HL-60 (cell line): ENCODE data around the gene RNASEH2A.
A peak's percentile ranks its signal among the peaks of the same experiment; 100 is the strongest.
"Not testable (repeated sequence)": the region's sequence is repeated elsewhere in the genome, so short reads cannot be mapped to it uniquely, and the experiment has no call there.

ENCODE experiments used
- DNase-seq, 2 experiments: peaks; one replicate each; pipeline ENCODE4 v3.0.0-alpha.2; 2010 to 2020; ENCODE audit warnings: low read depth in 1 of 2, low spot score in 1 of 2
- H3K27ac ChIP-seq: fragments of 250-450 bp; sonication (Bioruptor Pico); replicated peaks from 2 replicates; pipeline ENCODE4 v1.5.1; 2020; ENCODE audit warnings: mild to moderate bottlenecking, moderate library complexity
- H3K27me3 ChIP-seq: fragments of 250-450 bp; sonication (Bioruptor Pico); 2 replicates; pipeline ENCODE4 v1.5.1; 2021; ENCODE audit warnings: mild to moderate bottlenecking, moderate library complexity; ENCODE audit not compliant: insufficient read depth, poor library complexity, severe bottlenecking
- H3K4me3 ChIP-seq: replicated peaks from 2 replicates; pipeline ENCODE4 v1.5.1; 2011; ENCODE audit warnings: mild to moderate bottlenecking, control low read depth, low read length; ENCODE audit not compliant: insufficient read depth
- CTCF ChIP-seq: IDR thresholded peaks from one replicate; pipeline ENCODE4 v1.5.1; 2011; ENCODE audit warnings: low read length, control low read depth, inconsistent platforms; ENCODE audit not compliant: insufficient read depth
- GABPA ChIP-seq: IDR thresholded peaks from 2 replicates; pipeline ENCODE4 v1.6.1; 2012; ENCODE audit warnings: low read depth
- POLR2AphosphoS5 ChIP-seq: IDR thresholded peaks from 2 replicates; pipeline ENCODE4 v1.6.1; 2012; ENCODE audit warnings: low read depth
- REST ChIP-seq: IDR thresholded peaks from 2 replicates; pipeline ENCODE4 v1.6.1; 2012; ENCODE audit warnings: low read depth; ENCODE audit not compliant: insufficient replicate concordance
- SPI1 ChIP-seq: IDR thresholded peaks from 2 replicates; pipeline ENCODE4 v1.6.1; 2012; ENCODE audit warnings: low read depth, mild to moderate bottlenecking, borderline replicate concordance

RNASEH2A gene

GRCh38 chr19:12817810-12818209 is 11.4 kb downstream of the RNASEH2A start:
- not testable (repeated sequence) for H3K27ac ChIP-seq, H3K4me3 ChIP-seq, DNase-seq, H3K27me3 ChIP-seq

GRCh38 chr19:12821761-12822160 is 15.4 kb downstream of the RNASEH2A start:
- no peak overlapping the region for H3K27ac ChIP-seq
- TF ChIP-seq GABPA: no peak
- no peak for TF ChIP-seq POLR2AphosphoS5
- no peak for TF ChIP-seq CTCF
- no peak for TF ChIP-seq SPI1
- TF ChIP-seq REST: no peak
- no peaks in the 10 kb centered on the region for H3K27me3 ChIP-seq
- DNase-seq: no peak
- no peak overlapping the region for H3K4me3 ChIP-seq

- no peak overlapping the region for H3K27ac ChIP-seq
- TF ChIP-seq POLR2AphosphoS5: no peak
- no peak for TF ChIP-seq CTCF
- no peak for TF ChIP-seq SPI1
- no peak for TF ChIP-seq GABPA
- TF ChIP-seq REST: no peak
- H3K27me3 ChIP-seq: peaks cover 8% of the 10 kb centered on the region
- H3K4me3 ChIP-seq: no peak overlapping the region
- no peak for DNase-seq
Measured at GRCh38 chr19:12825254-12826131, 19.1 kb downstream of the RNASEH2A start.

- no peak for TF ChIP-seq CTCF
- no peak for TF ChIP-seq REST
- TF ChIP-seq GABPA: no peak
- TF ChIP-seq POLR2AphosphoS5: no peak
- no peak for TF ChIP-seq SPI1
- Histone ChIP-seq H3K27ac (no peak overlapping the region), H3K4me3 (no peak overlapping the region), H3K27me3 (peaks cover 18% of the 10 kb centered on the region)
- DNase-seq: peak in 1 of 2 experiments; percentile 27
Measured at GRCh38 chr19:12828494-12828893, 22.1 kb downstream of the RNASEH2A start.
